Measurements from ENCODE around the gene SPTSSA.

The SPTSSA gene

DNA sequence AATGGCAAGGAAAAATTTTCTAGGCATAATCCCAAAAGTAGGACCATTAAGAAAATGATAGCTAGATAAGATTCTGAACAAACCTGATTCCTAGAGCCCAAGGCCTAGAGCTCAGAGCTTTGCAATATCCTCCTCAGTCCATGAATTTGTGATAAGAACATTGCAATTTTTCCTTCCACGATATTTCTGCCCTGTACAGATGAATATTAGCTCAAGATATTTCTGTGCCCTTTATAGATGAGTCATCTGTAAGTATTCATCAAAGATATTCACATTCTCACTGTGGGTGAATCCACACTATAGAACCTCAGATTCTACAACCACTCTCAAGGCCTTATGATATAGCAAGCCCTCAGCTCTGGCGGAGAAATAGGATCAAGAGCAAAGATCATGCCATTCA, 40.0 kb upstream of the SPTSSA start:
- ChIA-PET CTCF (interaction anchor here (0.6 to 1.6 kb wide), 2 partner anchors 170 to 179 kb away, joined by 3 to 4 read pairs; no protein-coding TSS in a partner anchor), POLR2A (interaction anchor here (0.6 kb wide), 1 partner anchor 52 kb away, joined by 3 read pairs; no protein-coding TSS in a partner anchor)
- no peak for DNase-seq (ENCODE audit: extremely low spot score)
- TF ChIP-seq FOXA1 (IDR thresholded peaks at IDR 0.05) = no peak
- TF ChIP-seq CTBP1 (IDR thresholded peaks at IDR 0.05; ENCODE audit: borderline replicate concordance) = no peak
- TF ChIP-seq ZNF384 (IDR thresholded peaks at IDR 0.05) = no peak
- no peak for TF ChIP-seq SP1 (IDR thresholded peaks at IDR 0.05)
- no peak for TF ChIP-seq NFRKB (IDR thresholded peaks at IDR 0.05)
- TF ChIP-seq FOXM1 (IDR thresholded peaks at IDR 0.05; ENCODE audit: borderline replicate concordance) = no peak
- no peak for TF ChIP-seq TARDBP (IDR thresholded peaks at IDR 0.05)
- no peak for TF ChIP-seq LEF1 (IDR thresholded peaks at IDR 0.05; ENCODE audit: borderline replicate concordance)
- TF ChIP-seq FOXK2 (IDR thresholded peaks at IDR 0.05) = no peak
- TF ChIP-seq L3MBTL2 (conservative IDR thresholded peaks at IDR 0.05) = no peak
- no peak for TF ChIP-seq SUZ12 (IDR thresholded peaks at IDR 0.05)
- TF ChIP-seq BHLHE40 (IDR thresholded peaks at IDR 0.05; ENCODE audit: borderline replicate concordance) = no peak
- TF ChIP-seq ELF4 (IDR thresholded peaks at IDR 0.05) = no peak
- TF ChIP-seq, protein P1, sequence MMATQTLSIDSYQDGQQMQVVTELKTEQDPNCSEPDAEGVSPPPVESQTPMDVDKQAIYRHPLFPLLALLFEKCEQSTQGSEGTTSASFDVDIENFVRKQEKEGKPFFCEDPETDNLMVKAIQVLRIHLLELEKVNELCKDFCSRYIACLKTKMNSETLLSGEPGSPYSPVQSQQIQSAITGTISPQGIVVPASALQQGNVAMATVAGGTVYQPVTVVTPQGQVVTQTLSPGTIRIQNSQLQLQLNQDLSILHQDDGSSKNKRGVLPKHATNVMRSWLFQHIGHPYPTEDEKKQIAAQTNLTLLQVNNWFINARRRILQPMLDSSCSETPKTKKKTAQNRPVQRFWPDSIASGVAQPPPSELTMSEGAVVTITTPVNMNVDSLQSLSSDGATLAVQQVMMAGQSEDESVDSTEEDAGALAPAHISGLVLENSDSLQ (IDR thresholded peaks at IDR 0.05) = no peak
- TF ChIP-seq ARNT (IDR thresholded peaks at IDR 0.05) = no peak
- TF ChIP-seq HDGF (IDR thresholded peaks at IDR 0.05; ENCODE audit: borderline replicate concordance) = no peak

DNA sequence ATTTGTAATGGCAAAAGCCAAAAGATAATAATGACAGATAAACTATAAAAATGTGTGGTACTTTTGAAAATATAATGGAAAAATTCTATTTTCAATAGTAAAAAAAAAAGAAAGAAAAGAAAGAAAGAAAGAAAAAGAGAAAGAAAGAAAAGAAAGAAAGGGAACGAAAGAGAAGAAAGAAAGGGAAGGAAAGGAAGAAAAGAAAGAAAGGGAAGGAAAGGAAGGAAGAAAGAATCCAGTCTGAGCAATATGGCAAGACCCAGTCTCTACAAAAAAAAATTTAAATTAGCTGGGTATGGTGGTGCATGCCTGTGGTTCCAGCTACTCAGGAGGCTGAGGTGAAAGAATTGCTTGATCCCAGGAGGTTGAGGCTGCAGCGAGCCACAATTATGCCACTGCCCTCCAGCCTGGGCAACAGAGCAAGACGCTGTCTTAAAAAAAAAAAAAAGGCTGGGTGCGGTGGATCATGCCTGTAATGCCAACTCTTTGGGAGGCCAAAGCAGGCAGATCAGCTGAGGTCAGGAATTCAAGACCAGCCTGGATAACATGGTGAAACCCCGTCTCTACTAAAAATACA, 39.1 kb upstream of the SPTSSA start:
- TF ChIP-seq ELF4 (IDR thresholded peaks at IDR 0.05) (no peak), ARNT (IDR thresholded peaks at IDR 0.05) (no peak), FOXA1 (IDR thresholded peaks at IDR 0.05) (no peak), L3MBTL2 (conservative IDR thresholded peaks at IDR 0.05) (no peak), NFRKB (IDR thresholded peaks at IDR 0.05) (no peak)
- ChIA-PET CTCF (no interaction called here), POLR2A (no interaction called here)
- no peak for DNase-seq (ENCODE audit: extremely low spot score)

DNA sequence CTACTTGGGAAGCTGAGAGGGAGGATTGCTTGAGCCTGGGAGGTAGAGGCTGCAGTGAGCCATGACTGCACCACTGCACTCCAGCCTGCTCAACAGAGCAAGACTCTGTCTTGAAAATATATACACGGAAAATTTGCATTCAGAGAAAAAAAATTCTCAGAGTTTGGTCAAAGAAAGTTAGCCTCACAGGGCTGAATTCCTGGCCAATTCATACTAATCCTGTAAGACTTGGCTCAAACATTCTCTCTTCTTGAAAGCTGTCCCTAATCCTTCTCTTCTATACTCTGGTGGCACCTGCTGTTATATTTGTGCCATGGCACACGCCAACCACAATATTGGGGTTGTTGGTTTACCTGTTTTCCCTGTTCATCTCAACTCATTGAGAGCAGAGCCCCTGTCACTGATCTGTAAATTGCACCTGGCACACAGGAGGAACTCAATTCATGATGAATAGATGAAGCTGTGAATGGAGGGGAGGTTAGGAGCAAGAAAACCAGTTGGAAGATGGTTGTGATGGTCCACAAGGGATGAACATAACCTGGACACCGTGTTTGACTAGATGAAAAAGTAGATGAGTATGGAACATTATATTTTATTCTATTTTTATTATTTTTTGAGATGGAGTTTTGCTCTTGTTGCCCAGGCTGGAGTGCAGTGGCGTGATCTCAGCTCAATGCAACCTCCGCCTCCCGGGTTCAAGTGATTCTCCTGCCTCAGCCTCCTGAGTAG, 36.8 kb upstream of the SPTSSA start:
- POLR2A ChIA-PET = no interaction called here
- no peak for DNase-seq (ENCODE audit: extremely low spot score)
- no peak for TF ChIP-seq ARNT (IDR thresholded peaks at IDR 0.05)
- no peak for TF ChIP-seq LEF1 (IDR thresholded peaks at IDR 0.05; ENCODE audit: borderline replicate concordance)
- TF ChIP-seq FOXA1 (IDR thresholded peaks at IDR 0.05) = no peak
- TF ChIP-seq NFRKB (IDR thresholded peaks at IDR 0.05) = no peak
- no peak for TF ChIP-seq CTBP1 (IDR thresholded peaks at IDR 0.05; ENCODE audit: borderline replicate concordance)
- no peak for TF ChIP-seq L3MBTL2 (conservative IDR thresholded peaks at IDR 0.05)
- no peak for TF ChIP-seq ZNF384 (IDR thresholded peaks at IDR 0.05)
- TF ChIP-seq FOXM1 (IDR thresholded peaks at IDR 0.05; ENCODE audit: borderline replicate concordance) = no peak
- no peak for TF ChIP-seq SUZ12 (IDR thresholded peaks at IDR 0.05)
- no peak for TF ChIP-seq FOXK2 (IDR thresholded peaks at IDR 0.05)
- TF ChIP-seq TARDBP (IDR thresholded peaks at IDR 0.05) = no peak
- TF ChIP-seq, protein P1 (IDR thresholded peaks at IDR 0.05) = no peak
- TF ChIP-seq BHLHE40 (IDR thresholded peaks at IDR 0.05; ENCODE audit: borderline replicate concordance) = no peak
- no peak for TF ChIP-seq ELF4 (IDR thresholded peaks at IDR 0.05)
- TF ChIP-seq HDGF (IDR thresholded peaks at IDR 0.05; ENCODE audit: borderline replicate concordance) = no peak
- no peak for TF ChIP-seq SP1 (IDR thresholded peaks at IDR 0.05)
- CTCF ChIA-PET = no interaction called here

DNA sequence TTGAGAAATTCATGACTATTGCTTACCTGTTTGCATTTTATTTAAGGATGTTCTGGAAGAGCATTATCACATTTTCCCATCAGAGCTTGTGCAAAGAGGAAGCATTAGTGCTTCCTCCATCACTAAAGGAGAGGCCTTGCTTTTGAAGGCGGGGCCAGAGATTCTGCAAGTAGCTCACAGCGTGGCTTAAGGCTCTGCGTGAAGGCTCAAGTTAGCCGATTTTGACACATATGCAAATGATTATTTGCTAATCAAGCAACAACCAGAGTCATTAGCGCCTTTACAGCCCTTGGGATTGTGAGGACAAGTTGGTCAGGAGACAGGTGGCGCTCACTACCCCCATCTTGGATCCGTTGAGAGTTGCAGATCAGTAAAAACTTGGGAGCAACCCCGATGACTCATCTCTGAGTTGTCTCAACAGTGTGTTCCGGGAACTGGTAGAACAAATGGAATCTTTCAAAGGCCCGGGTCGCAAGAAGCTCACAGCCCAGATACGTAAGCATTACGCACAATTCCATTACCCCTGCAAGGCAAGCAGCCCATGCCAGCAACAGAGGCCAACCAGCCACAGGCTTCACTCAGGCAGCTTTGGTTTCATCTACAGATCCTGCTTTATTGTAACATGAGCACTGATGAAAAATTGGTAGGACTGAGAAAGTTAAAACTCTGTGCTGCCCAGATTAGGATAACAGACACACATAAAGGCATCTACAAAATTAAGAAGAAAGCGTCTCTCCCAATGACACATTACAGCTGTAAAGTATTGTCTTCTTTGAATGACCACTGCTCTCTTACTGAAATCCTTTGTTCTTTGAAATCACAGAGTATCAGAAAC, 34.9 kb upstream of the SPTSSA start:
- CTCF ChIA-PET = interaction anchor here (0.6 to 0.7 kb wide), 2 partner anchors 10 to 165 kb away, joined by 4 to 5 read pairs; no protein-coding TSS in a partner anchor
- DNase-seq (ENCODE audit: extremely low spot score) = no peak
- POLR2A ChIA-PET = interaction anchor here (0.9 kb wide), 1 partner anchor 33 kb away, joined by 3 read pairs; no protein-coding TSS in a partner anchor
- TF ChIP-seq SP1 (IDR thresholded peaks at IDR 0.05) (no peak), L3MBTL2 (conservative IDR thresholded peaks at IDR 0.05) (no peak), FOXM1 (IDR thresholded peaks at IDR 0.05; ENCODE audit: borderline replicate concordance) (no peak), SUZ12 (IDR thresholded peaks at IDR 0.05) (no peak), CTBP1 (IDR thresholded peaks at IDR 0.05; ENCODE audit: borderline replicate concordance) (no peak), ELF4 (IDR thresholded peaks at IDR 0.05) (no peak), ARNT (IDR thresholded peaks at IDR 0.05) (no peak), ZNF384 (IDR thresholded peaks at IDR 0.05) (no peak)

DNA sequence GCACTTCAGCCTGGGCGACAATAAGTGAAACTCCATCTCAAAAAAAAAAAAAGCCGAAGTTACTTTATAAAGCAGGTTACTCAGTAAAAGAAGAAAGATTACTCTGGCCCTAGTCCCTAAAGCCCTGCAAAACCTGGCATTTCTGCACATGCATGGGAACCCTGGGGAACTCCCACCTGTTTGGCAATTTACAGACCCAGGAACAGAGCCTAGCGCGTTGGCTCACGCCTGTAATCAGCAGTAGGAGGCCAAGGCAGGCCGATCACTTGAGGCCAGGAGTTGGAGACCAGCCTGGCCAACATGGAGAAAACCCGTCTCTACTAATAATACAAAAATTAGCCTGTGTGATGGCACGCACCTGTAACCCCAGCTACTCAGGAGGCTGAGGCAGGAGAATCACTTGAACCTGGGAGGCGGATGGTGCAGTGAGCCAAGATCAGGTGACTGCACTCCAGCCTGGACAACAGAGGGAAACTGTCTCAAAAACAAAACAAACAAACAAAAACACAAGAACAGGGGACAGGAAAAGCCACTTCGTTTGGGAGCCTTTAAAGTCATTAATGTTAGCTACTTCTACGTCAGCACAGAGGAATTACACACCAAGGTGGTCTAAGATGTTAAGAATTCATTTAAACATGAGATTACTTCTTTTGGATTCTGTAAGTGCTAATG, 34.1 kb upstream of the SPTSSA start:
- ChIA-PET CTCF (interaction anchor here (0.6 to 0.7 kb wide), 2 partner anchors 11 to 164 kb away, joined by 4 to 5 read pairs; no protein-coding TSS in a partner anchor), POLR2A (no interaction called here)
- no peak for DNase-seq (ENCODE audit: extremely low spot score)
- TF ChIP-seq ZNF384 (IDR thresholded peaks at IDR 0.05) = no peak
- TF ChIP-seq TARDBP (IDR thresholded peaks at IDR 0.05) = no peak
- TF ChIP-seq, protein P1 (IDR thresholded peaks at IDR 0.05) = no peak
- no peak for TF ChIP-seq NFRKB (IDR thresholded peaks at IDR 0.05)
- no peak for TF ChIP-seq L3MBTL2 (conservative IDR thresholded peaks at IDR 0.05)
- no peak for TF ChIP-seq SP1 (IDR thresholded peaks at IDR 0.05)
- no peak for TF ChIP-seq FOXA1 (IDR thresholded peaks at IDR 0.05)
- TF ChIP-seq ELF4 (IDR thresholded peaks at IDR 0.05) = no peak
- TF ChIP-seq ARNT (IDR thresholded peaks at IDR 0.05) = no peak
- no peak for TF ChIP-seq FOXK2 (IDR thresholded peaks at IDR 0.05)
- TF ChIP-seq BHLHE40 (IDR thresholded peaks at IDR 0.05; ENCODE audit: borderline replicate concordance) = no peak
- TF ChIP-seq HDGF (IDR thresholded peaks at IDR 0.05; ENCODE audit: borderline replicate concordance) = no peak
- TF ChIP-seq FOXM1 (IDR thresholded peaks at IDR 0.05; ENCODE audit: borderline replicate concordance) = no peak
- no peak for TF ChIP-seq LEF1 (IDR thresholded peaks at IDR 0.05; ENCODE audit: borderline replicate concordance)
- no peak for TF ChIP-seq CTBP1 (IDR thresholded peaks at IDR 0.05; ENCODE audit: borderline replicate concordance)
- TF ChIP-seq SUZ12 (IDR thresholded peaks at IDR 0.05) = no peak
